ENCODE measurements around the gene DDIT4. TPM values are rescaled to one million over a fixed set of nuclear protein-coding genes. Genes with fewer than 3 reads are reported as not detected.
"Not testable (repeated sequence)": the region's sequence is repeated elsewhere in the genome, so short reads cannot be mapped to it uniquely, and the experiment has no call there.

Gene DDIT4
- total RNA-seq, 2 experiments from 2014 or later = 750 to 1,039 TPM

GRCh38 chr10:72267819-72268399 lies 5.8 kb upstream of the DDIT4 start:
- H3K27me3 Mint-ChIP-seq = no peaks in the 10 kb centered on the region
- peaks cover 40% of the 10 kb centered on the region for H3K4me1 Mint-ChIP-seq
- H3K9me3 Mint-ChIP-seq (ENCODE audit: low read depth) = no peaks in the 10 kb centered on the region
- ChIA-PET CTCF (interaction anchor here (0.6 to 0.9 kb wide), 2 partner anchors 11 to 39 kb away, joined by 3 read pairs; no protein-coding TSS in a partner anchor), POLR2A (no interaction called here)
- no peak overlapping the region for H3K4me3 Mint-ChIP-seq
- intact Hi-C loops (cut with DNase I, micrococcal nuclease) = no loop called here
- peaks cover 2% of the 10 kb centered on the region for H3K36me3 Mint-ChIP-seq (ENCODE audit: low read depth)
- H3K27ac Mint-ChIP-seq = no peak overlapping the region
- no peak for DNase-seq
- no peak for ATAC-seq

- DNase-seq; H3K4me3 Mint-ChIP-seq; H3K9me3 Mint-ChIP-seq (ENCODE audit: low read depth); H3K27ac Mint-ChIP-seq; H3K27me3 Mint-ChIP-seq; intact Hi-C loops (cut with DNase I, micrococcal nuclease); ATAC-seq; H3K36me3 Mint-ChIP-seq (ENCODE audit: low read depth): not testable (repeated sequence)
- ChIA-PET POLR2A (interaction anchor here (0.6 kb wide), 2 partner anchors 32 to 44 kb away, joined by 3 to 7 read pairs; no protein-coding TSS in a partner anchor), CTCF (interaction anchor here (1.0 kb wide), 1 partner anchor 10 kb away, joined by 4 read pairs; no protein-coding TSS in a partner anchor)
- H3K4me1 Mint-ChIP-seq = peaks cover 37% of the 10 kb centered on the region
Measured at GRCh38 chr10:72268475-72269200, 5.1 kb upstream of the DDIT4 start.

- peaks cover 25% of the 10 kb centered on the region for H3K4me1 Mint-ChIP-seq
- ATAC-seq (no peak), DNase-seq (no peak)
- peak overlapping the region; percentile 49 for H3K27ac Mint-ChIP-seq
- no peaks in the 10 kb centered on the region for H3K27me3 Mint-ChIP-seq
- H3K36me3 Mint-ChIP-seq (ENCODE audit: low read depth) = peaks cover 25% of the 10 kb centered on the region
- peak overlapping the region; percentile 13 for H3K4me3 Mint-ChIP-seq
- no peaks in the 10 kb centered on the region for H3K9me3 Mint-ChIP-seq (ENCODE audit: low read depth)
- intact Hi-C loops (cut with DNase I, micrococcal nuclease) = no loop called here
- ChIA-PET POLR2A (no interaction called here), CTCF (interaction anchor here (0.7 to 1.6 kb wide), 3 partner anchors 10 to 42 kb away, joined by 3 to 5 read pairs (median 3); no protein-coding TSS in a partner anchor)
Measured at GRCh38 chr10:72270607-72271281, 3.0 kb upstream of the DDIT4 start.

GRCh38 chr10:72272689-72273409 lies 875 bp upstream of the DDIT4 start:
- CTCF ChIA-PET = interaction anchor here (0.6 to 1.7 kb wide), 16 partner anchors 12 to 224 kb away, joined by 3 to 9 read pairs (median 3); no protein-coding TSS in a partner anchor
- Mint-ChIP-seq H3K36me3 (ENCODE audit: low read depth) (peaks cover 39% of the 10 kb centered on the region), H3K4me3 (peak overlapping the region; percentile 95), H3K9me3 (ENCODE audit: low read depth) (no peaks in the 10 kb centered on the region), H3K27ac (peak overlapping the region; percentile 99), H3K27me3 (no peaks in the 10 kb centered on the region), H3K4me1 (peaks cover 39% of the 10 kb centered on the region)
- intact Hi-C loops (cut with DNase I, micrococcal nuclease) = loop anchor here (1.0 to 2.0 kb wide), 9 partner anchors 12 to 184 kb away; partner anchors contain the start of genes ANAPC16 (in 1 of the 2), ASCC1 (in 1 of the 2) and SPOCK2 (in 1 of the 2)
- POLR2A ChIA-PET = interaction anchor here (0.5 to 6.1 kb wide), 24 partner anchors 9 to 1676 kb away, joined by 3 to 137 read pairs (median 4); partner anchors contain the start of genes ANAPC16 and ASCC1
- no peak for ATAC-seq
- peak; percentile 77 for DNase-seq

GRCh38 chr10:72274213-72274729 lies 547 bp downstream of the DDIT4 start:
- intact Hi-C loops (cut with DNase I, micrococcal nuclease) = loop anchor here in 1 of 2 experiments (2.0 kb wide), 1 partner anchor 61 kb away; no protein-coding TSS in a partner anchor
- Mint-ChIP-seq H3K27ac (peak overlapping the region; percentile 99), H3K9me3 (ENCODE audit: low read depth) (no peaks in the 10 kb centered on the region), H3K36me3 (ENCODE audit: low read depth) (peaks cover 39% of the 10 kb centered on the region), H3K27me3 (no peaks in the 10 kb centered on the region), H3K4me3 (peak overlapping the region; percentile 95), H3K4me1 (peaks cover 45% of the 10 kb centered on the region)
- ChIA-PET POLR2A (interaction anchor here (1.0 to 6.1 kb wide), 16 partner anchors 9 to 59 kb away, joined by 3 to 137 read pairs (median 8); partner anchors contain the start of genes ANAPC16 and ASCC1), CTCF (interaction anchor here (0.7 to 2.8 kb wide), 27 partner anchors 8 to 226 kb away, joined by 3 to 32 read pairs (median 6); partner anchors contain the start of gene ASCC1)
- DNase-seq (no peak), ATAC-seq (no peak)

GRCh38 chr10:72274730-72275350 lies 1.1 kb downstream of the DDIT4 start:
- H3K27ac Mint-ChIP-seq = peak overlapping the region; percentile 99
- peak; percentile 82 for DNase-seq
- peaks cover 45% of the 10 kb centered on the region for H3K4me1 Mint-ChIP-seq
- ChIA-PET CTCF (interaction anchor here (0.6 to 2.8 kb wide), 31 partner anchors 9 to 226 kb away, joined by 3 to 32 read pairs (median 5); partner anchors contain the start of gene ASCC1), POLR2A (interaction anchor here (0.9 to 6.1 kb wide), 14 partner anchors 8 to 62 kb away, joined by 3 to 137 read pairs (median 6); no protein-coding TSS in a partner anchor)
- peak; percentile 3 for ATAC-seq
- no peaks in the 10 kb centered on the region for H3K27me3 Mint-ChIP-seq
- peaks cover 39% of the 10 kb centered on the region for H3K36me3 Mint-ChIP-seq (ENCODE audit: low read depth)
- no peaks in the 10 kb centered on the region for H3K9me3 Mint-ChIP-seq (ENCODE audit: low read depth)
- intact Hi-C loops (cut with DNase I, micrococcal nuclease) = loop anchor here in 1 of 2 experiments (2.0 kb wide), 1 partner anchor 60 kb away; no protein-coding TSS in a partner anchor
- H3K4me3 Mint-ChIP-seq = peak overlapping the region; percentile 95

GRCh38 chr10:72275351-72276012 lies 1.8 kb downstream of the DDIT4 start:
- peak; percentile 70 for DNase-seq
- ChIA-PET CTCF (interaction anchor here (0.6 to 2.8 kb wide), 30 partner anchors 8 to 227 kb away, joined by 3 to 32 read pairs (median 4); partner anchors contain the start of gene ASCC1), POLR2A (interaction anchor here (0.9 to 6.1 kb wide), 15 partner anchors 8 to 62 kb away, joined by 3 to 137 read pairs (median 4); no protein-coding TSS in a partner anchor)
- Mint-ChIP-seq H3K4me3 (peak overlapping the region; percentile 95), H3K4me1 (peaks cover 41% of the 10 kb centered on the region), H3K27me3 (no peaks in the 10 kb centered on the region), H3K36me3 (ENCODE audit: low read depth) (peaks cover 39% of the 10 kb centered on the region), H3K9me3 (ENCODE audit: low read depth) (no peaks in the 10 kb centered on the region), H3K27ac (peak overlapping the region; percentile 99)
- no peak for ATAC-seq
- intact Hi-C loops (cut with DNase I, micrococcal nuclease) = loop anchor here in 1 of 2 experiments (2.0 kb wide), 1 partner anchor 59 kb away; no protein-coding TSS in a partner anchor

GRCh38 chr10:72276013-72276387 lies 2.3 kb downstream of the DDIT4 start:
- Mint-ChIP-seq H3K36me3 (ENCODE audit: low read depth) (peaks cover 39% of the 10 kb centered on the region), H3K4me3 (peak overlapping the region; percentile 95), H3K4me1 (peaks cover 36% of the 10 kb centered on the region), H3K9me3 (ENCODE audit: low read depth) (no peaks in the 10 kb centered on the region), H3K27me3 (no peaks in the 10 kb centered on the region), H3K27ac (peak overlapping the region; percentile 99)
- intact Hi-C loops (cut with DNase I, micrococcal nuclease) = no loop called here
- ChIA-PET CTCF (interaction anchor here (0.8 to 2.8 kb wide), 14 partner anchors 15 to 66 kb away, joined by 3 to 32 read pairs (median 9); no protein-coding TSS in a partner anchor), POLR2A (interaction anchor here (1.1 to 6.1 kb wide), 12 partner anchors 7 to 61 kb away, joined by 3 to 137 read pairs (median 8); no protein-coding TSS in a partner anchor)
- DNase-seq (peak; percentile 78), ATAC-seq (peak; percentile 8)

Data from activated CD4-positive, alpha-beta T cell treated with anti-CD3 and anti-CD28 coated beads for 36 hours (primary cell).